ENCODE data around the gene HTR6.
A peak's percentile ranks its signal among the peaks of the same experiment; 100 is the strongest.

HTR6 gene

DNA sequence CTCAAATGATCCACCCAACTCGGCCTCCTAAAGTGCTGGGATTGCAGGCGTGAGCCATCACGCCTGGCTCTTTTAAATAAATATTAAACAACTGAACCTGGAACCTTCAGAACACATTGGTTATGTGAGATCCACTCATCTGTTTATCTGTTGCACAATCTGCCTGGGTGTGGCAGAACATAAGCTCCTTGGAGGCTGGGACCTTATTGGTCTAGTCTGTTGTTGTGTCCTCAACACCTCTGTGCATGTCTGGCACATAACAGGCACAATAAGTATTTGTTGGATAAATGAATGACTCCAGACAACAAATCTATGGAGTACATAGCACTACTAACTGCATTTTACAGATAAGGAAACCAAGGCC is 24.7 kb upstream of the HTR6 start:
- no peak for DNase-seq

DNA sequence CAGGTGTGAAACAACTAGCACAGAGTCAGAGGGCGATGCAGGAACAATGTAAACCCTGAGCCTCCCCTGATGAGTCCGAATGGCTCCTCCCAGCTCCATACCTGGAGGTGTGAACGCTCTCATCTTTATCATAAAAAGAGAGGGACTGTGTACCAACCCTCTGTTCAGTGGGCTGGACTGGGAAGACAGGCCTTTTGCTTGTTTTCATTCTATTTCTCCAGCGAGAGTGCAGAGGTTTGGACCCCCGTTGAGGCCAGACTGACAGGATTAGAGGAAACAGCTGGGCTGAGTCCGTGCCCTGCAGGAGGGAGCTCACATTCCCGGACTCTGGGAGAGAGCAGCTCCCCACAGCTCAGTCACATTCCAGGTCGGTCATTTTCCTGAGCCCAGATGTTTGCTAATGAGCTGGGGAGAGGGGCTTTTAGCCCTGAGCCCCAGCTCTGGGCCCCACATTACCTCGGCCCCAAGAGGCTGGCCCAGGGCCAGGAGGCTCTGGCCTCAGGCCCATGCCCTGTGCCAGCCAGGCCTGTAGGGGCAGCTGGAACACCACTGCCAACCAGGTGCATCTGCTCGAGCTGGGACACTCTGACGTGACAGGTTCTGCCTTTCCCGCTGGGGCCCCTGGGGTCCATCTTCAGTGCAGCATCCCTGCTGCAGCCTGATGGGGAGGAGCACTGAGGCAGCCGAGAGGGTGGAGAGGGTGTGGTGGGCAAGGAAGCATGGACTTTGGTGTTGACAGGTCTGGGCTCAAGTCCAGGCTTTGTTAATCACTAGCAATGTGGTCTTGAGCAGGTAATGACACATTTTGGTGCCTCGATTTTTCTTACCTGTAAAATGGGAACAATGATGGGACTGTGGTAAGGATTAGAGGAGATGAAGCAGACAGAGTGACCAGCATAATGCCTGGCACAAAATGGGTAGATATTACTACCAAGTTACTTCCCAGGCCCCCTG is 24.0 kb upstream of the HTR6 start:
- no peak for DNase-seq

DNA sequence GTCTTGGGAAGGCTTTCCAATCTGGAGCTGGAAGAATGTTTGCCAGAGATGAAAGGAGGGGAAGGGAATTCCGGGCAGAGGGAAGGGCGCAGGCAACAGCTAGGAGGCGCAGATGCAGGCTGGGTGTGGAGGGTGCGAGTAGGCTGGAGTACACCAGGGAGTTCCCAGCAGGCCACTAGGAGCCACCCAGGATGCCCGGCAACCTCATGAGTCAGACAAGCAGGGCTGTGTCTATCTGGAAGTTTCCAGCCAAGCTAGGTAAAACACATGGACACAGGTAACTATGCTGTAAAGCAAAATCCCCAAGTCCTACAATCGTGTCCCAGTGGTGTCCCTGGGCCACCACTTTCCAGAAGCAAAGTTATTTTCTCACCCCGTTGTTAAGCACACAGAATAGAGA is 21.6 kb upstream of the HTR6 start:
- DNase-seq = no peak

DNA sequence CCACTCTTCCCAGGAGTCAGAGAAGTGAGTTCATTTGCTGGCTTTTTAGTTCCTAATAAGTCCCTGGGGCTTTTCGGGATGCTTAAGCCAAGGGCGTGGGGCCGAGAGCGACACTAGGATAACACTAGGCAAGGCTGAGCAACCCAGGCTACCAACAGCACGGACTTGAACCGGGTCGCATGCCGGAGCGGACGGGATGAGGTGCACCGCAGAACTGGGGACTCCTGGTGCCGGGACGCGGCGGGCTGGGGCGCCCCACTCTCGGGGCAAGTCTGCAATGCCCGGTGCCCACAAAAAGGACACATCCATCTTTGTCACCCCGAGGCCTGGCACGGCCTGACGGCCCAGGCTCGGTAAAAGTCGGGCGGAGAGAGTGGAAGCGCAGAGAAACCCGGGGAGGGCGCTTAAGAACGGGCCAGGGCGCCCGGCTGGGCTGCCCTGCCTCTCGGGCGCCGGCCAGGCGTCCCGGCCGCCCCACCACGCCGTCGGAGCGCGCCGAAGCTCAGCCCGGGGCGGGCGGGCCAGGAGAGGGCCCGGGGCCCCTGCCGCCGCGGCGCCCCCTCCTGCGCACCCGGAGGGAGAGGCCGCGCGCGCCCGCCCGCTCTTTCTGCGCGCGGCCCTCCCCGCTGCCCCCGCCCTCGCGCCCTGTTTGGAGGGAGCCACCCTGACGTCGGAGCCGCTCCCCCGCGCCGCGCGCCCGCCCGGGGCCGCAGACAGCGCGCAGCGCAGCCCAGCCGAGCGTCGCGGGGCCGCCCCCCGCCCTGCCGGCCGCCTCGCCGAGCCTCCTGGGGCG is 20.9 kb upstream of the HTR6 start, which contains the start of gene NBL1:
NBL1 (plus strand) TSS at position 710 of the 793 bp plus-strand sequence. CDS start 10,720 bp downstream, outside the sequence.
- DNase-seq = peak; percentile 78

DNA sequence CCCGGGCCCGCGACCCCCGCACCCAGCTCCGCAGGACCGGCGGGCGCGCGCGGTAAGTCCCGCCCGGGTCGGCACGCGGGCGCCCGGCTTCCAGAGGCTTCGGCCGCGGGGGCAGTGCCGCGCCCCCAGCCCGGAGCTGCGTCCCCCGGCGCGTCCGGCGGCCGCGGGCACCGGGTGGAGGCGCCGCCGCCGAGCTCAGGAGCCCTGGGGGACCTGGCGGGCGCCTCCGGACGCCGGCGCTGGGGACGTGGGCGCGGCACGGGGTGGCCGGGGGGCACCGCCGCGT is 20.3 kb upstream of the HTR6 start:
- DNase-seq = no peak

DNA sequence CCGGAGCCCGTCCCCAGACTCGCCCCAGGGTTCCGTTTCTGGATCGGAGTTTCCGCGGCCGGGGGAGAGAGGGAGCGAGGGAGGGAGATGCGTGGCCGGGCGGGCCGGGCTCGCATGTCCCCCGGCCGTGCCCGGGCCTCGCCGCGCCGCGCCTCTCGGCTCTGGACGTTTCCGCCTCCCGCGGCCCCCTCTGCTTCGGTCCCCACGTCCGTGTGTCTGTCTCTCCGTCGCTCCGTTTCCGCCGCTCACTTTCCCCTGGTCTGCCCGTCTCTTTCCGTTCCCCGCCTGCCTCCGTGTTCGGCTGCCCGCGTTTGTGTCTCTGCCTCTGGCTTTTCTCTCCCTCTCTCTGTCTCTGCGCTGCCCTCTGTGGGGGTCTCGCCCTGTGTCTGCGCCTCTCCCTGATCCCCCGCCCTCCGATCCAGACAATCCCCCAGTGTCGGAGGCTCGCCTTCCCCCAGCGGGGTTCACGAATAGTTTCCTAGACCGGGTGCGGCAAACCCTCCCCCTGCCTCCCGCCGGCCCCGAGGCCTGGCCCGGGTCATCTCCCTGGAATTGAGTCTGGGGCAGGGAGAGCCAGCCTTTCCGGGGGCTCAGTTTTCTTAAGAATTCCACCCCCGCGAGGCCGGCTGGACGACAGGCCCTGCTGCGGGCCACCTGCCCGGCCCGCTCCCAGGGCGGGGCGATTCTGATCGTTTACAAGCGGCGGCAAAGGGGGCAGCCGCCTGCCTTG is 19.8 kb upstream of the HTR6 start:
- DNase-seq = peak; percentile 53

DNA sequence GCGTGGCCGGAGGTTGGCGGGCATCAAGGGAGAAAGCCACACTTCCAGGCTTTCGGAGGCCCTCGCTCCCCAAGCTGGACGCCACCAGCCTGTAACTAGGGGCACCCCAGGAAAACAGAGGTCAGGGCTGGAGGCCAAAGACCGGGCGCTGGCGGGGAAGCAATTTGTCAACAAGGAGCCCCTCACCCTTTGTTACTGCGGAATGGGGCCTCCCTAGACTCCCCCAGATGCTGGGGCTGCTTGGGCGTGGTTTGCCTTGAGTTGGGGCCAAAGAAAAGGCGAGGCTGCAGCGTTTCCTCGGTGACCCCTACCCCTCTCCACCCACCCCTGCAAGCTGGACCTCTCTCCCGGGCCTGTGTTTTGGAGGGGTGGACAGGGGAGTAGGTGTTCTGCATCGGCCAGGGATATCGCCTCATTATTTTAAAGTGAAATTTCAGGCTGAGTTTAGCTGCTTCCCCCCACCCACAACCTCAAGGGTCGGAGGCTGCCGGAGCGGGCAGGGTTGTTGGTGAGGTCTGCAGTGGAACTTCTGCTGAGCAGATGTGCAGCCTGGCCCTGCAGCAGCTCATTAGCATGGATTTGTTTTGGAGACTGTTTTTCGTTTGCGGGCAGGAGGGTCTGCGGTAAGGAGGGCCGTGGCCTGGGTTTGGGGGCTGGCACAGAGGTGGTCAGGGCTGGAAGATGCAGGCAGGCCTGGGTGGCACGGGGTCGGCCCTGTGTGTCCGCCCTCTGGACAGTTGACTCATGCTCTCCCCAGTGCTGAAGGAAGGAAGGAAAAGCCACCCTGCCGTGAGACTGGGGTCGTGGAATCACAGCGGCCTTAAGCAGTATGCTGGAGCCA is 19.0 kb upstream of the HTR6 start:
- no peak for DNase-seq

DNA sequence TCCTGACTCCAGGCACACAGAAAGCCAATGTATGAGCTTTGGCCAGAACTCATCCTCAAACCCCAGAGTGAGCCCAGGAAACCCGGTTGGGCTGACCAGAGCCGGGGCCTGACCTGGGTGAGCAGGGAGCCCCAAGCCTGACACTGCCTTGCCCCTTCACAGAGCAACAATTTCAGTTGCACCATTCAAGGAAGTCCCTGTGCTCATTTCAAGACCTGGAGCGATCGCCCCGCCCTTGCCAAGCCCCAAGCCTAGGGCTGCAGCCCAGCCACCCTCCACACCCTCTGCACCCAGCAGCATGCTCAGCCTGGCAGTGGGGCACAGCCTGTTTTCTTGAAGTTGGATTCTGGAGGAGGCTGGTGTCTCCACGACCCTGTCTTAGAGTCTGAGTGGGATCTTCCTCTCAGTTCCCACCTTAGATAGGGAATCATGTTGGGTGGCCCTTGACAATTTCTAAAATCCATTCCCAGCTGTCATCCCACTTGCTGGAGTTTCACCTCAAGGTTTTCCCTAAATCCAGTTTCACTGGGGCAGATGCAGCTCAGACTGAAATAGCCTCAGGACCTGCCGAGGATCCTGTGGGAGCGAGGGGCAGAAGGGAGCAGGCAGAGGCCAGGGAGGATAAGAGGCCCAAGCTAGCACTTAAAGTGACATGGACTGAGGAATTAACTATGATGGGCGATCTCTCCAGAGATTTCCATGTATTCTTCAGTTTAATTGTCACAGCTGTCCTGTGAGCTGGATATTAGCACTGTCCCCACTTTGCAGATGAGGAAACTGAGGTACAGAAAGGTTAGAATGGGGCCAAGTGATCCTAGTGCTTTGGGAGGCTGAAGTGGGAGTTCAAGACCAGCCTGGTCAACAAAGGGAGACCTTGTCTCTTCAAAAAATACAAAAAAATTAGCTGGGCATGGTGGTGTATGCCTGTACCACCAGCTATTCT is 18.0 kb upstream of the HTR6 start:
- no peak for DNase-seq

DNA sequence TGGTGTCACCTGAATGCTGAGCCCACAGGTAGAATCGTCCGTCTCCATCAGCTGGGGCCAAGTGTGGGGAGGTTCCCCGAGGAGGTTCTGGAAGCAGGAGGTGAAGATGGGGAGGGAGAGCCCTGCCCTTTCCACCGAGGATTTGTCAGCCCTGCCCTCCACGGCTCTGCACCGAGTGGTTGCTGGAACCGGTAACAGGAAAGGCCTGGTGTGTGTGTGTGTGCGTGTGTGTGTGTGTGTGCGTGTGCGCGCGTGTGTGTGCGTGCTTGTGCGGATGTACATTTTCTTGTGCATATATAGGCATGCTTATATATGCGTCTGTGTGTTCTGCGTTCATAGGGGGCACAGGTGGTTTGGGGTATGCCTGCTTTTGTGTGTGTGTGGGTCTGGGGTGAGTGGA is 17.0 kb upstream of the HTR6 start:
- peak; percentile 46 for DNase-seq

DNA sequence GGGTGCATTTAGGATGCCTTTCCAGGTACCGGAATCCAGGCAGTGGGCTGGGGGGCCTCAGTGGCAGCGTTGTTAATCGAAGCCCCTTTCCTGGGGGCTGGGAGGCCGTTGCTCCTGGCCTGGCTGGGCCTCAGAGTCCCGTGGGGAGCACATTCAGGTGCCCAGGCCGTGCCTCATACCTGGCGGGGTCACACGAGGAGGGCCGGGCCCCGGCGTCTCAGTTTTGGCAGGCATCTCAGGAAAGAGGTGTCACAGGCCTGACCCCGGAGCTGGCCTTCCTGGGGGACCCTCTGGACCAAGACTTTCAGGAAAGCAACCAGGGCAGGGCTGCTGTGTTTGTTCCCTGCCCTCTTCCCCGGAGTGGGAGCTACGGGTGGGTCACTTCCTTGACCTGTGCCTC is 16.4 kb upstream of the HTR6 start:
- DNase-seq = no peak

DNA sequence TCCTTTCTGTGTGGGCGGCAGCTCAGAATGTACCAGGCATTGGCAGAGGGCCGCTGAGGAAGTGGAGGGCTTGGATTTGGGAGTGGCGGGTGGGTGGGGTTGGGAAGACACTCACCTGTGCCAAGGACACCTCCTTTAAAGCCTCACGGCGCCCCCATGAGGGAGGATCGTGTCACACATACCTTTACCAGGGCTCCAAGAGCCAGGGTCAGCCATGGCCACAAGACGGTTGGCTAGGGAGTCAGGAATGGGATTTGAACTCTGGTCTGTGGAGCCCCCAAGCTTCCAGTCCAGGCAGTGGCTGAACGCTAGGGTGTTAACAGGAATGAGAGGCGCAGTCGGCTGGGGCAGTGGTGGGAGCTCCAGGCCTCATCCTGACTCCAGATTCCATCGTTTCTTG is 16.0 kb upstream of the HTR6 start:
- no peak for DNase-seq

DNA sequence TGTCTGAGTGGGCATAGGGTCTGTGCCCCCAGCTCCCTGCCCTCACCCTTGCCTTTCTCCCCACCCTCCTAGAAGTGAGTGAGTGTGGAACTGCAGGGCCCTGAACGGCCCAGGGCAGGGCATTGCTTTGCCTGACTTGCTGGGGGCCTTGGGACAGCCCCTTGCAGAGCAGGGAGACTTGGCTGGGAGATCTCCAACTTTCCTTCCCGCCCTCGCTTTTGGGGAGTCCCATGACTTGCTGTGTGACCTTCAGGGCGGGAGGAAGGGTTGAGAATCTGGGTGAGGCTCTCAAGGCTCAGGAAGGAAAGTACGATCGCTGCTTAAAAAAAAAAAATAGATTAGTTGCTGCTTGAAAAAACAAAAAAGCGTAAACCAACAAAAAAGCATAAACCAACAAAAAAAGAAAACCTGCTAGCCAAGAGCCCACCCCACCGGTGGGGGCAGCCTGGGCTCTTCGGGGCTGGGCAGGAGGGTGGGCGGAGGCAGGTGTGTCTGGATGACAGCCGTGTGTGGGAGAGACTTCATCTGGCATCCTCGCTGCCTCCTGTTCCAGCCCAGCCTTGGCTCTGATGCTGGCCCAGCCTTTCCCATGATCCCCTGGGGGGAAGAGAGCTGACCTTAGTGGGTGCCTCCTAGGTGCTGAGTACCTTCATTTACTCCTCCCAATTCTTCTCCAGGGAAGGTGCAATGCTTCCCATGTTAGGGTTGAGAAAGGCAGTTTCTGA is 14.1 kb upstream of the HTR6 start:
- DNase-seq = no peak

DNA sequence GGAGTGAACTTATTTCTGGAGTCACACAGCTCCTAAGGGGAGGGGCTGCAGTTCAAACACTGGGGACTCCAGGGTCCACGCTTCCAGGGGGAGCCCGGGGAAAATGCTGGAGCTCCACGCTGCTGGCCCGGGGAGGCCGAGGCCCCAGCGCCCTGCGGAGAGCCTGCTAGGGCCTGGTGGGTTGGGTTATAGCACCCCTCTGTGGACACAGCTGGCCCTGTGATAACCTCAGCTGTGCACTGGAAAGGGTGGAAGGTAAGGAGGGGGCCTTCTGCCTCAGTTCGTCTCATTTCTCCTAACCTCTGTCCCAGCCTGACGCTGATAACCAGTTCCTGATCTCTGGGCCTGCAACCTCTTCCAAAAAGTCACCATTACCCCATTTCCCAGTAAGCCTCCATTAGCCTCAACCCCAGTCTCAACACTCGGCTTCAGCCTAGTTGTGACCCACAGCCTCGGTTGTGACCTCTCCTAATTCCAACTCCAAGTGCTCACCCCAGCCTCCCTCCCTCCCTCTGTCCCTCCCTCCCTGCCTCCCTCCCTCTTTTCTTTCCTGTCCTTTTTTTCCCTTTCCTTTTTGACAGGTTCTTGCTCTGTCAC is 13.4 kb upstream of the HTR6 start:
- peak; percentile 60 for DNase-seq

DNA sequence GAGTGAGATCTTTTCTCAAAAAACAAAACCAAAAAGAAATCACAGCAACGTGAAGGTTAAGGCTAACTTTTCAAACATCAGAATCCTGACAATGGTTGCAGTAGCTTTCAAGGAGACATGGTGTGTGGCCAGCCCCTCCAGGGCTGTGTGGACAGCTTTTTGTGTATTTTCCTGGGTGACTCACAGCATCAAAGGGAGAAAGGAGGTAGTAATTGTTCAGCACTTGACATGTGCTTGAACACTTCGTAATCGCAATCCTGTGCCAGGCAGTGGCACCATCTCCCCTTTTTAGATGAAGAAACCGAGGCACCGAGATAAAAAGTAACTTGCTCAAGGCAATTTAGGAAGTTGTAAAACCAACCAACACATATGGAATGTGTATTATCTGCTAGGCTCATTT is 10.3 kb upstream of the HTR6 start:
- DNase-seq = no peak

DNA sequence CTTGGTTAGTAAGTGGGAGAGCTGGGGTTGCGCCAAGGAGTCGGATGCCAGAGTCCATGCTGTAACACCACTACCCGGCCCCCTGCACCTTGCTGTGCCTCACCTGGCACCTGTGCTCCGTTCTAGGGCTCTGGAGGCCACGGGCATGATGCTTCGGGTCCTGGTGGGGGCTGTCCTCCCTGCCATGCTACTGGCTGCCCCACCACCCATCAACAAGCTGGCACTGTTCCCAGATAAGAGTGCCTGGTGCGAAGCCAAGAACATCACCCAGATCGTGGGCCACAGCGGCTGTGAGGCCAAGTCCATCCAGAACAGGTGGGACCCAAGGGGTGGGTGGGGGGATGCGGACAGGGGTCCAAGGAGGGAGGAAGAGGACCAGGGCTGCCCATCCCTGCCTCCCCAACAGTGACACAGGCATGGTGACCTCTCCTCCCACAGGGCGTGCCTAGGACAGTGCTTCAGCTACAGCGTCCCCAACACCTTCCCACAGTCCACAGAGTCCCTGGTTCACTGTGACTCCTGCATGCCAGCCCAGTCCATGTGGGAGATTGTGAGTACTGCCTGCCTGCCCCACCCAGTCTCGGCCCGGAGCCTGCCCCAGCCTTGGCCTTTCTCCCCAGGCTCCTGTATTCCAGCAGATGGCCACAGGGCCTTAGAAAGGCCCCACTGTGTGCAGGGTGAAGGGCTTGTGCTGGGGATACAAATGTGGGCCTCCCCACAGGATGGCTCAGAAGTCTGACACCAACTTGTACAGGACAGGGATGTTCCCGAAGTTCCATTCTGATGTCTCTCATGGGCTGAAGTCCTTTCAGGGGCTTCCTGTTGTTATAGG is 9.6 kb upstream of the HTR6 start:
- DNase-seq = no peak

DNA sequence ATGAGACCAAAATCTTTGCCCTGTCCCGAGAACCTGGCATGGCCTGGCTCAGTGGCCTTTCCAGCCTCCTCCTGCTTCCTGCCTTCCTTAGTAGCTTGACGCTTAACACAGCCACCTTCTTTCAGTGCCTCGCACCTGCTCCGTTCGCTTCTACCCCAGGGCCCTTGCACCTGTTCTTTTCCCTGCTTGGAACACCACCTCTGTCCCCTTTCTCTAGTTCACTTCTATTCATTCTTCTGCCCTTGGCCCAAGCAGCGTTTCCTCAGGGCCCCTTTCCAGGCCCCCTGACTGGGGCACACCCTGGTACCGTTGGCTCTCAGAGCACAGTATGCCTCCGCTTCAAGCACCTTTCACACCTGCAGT is 9.0 kb upstream of the HTR6 start:
- DNase-seq = no peak

DNA sequence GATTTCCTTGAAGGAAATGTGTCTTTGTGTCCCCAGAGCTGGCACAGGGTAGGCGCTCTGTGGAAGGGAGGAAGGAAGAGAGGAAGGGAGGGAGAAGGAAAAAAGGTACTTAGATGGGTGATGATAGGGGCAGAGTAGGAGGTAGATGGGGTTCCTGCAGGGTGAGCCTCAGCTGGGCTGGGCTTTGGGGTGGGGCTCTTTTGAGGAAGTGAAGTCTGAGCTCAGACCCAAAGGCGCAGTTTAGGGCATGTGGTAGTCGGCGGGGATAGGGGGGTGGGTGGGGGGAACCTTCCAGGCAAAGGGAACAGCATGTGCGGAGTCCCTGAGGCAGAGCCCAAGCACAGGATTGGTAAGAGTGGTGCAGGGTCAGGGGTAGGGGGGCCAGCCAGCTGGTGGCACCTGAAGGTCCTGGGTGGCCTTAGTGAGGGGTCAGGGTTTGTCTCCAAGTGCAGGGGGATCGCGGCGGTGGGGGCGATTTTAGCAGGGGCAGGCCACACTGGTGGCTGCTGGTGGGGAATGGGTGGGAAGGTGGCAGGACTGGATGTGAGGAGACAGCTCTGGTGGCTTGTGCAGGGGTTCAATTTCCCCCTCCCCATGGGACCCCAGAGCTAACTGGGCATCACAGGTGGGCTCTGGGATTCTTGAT is 8.4 kb upstream of the HTR6 start:
- DNase-seq = no peak

DNA sequence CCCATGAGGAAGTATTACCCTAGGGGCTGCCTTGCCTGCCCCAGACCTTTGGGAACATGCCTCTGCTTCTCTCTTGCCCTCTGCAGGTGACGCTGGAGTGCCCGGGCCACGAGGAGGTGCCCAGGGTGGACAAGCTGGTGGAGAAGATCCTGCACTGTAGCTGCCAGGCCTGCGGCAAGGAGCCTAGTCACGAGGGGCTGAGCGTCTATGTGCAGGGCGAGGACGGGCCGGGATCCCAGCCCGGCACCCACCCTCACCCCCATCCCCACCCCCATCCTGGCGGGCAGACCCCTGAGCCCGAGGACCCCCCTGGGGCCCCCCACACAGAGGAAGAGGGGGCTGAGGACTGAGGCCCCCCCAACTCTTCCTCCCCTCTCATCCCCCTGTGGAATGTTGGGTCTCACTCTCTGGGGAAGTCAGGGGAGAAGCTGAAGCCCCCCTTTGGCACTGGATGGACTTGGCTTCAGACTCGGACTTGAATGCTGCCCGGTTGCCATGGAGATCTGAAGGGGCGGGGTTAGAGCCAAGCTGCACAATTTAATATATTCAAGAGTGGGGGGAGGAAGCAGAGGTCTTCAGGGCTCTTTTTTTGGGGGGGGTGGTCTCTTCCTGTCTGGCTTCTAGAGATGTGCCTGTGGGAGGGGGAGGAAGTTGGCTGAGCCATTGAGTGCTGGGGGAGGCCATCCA is 7.8 kb upstream of the HTR6 start:
- DNase-seq = no peak
